HG03571 (cell line): ENCODE measurements around the gene ZNF385A.
A peak's percentile ranks its signal among the peaks of the same experiment; 100 is the strongest.

Experiments used
- ATAC-seq: cut with Tn5 transposase; IDR thresholded peaks from one replicate; pipeline ENCODE4 v1.9.1; 2021; ENCODE audit not compliant: unreplicated experiment

The ZNF385A gene

GRCh38 chr12:54384591-54385041, at the start of gene ZNF385A:
Gene ZNF385A (minus strand): TSS chr12:54384733. CDS start chr12:54384514, 219 bp downstream.
- peak; percentile 51 for ATAC-seq

GRCh38 chr12:54432815-54433164, 48.3 kb upstream of the ZNF385A start:
- no peak for ATAC-seq

- no peak for ATAC-seq
Measured at GRCh38 chr12:54431911-54432814, 47.6 kb upstream of the ZNF385A start.

- no peak for ATAC-seq
Measured at GRCh38 chr12:54430471-54431069, 46.0 kb upstream of the ZNF385A start.

GRCh38 chr12:54429014-54429471, 44.5 kb upstream of the ZNF385A start:
- no peak for ATAC-seq

- ATAC-seq: no peak
Measured at GRCh38 chr12:54428050-54429013, 43.8 kb upstream of the ZNF385A start.

GRCh38 chr12:54427106-54427505, 42.6 kb upstream of the ZNF385A start:
- no peak for ATAC-seq

GRCh38 chr12:54426690-54427089, 42.2 kb upstream of the ZNF385A start:
- ATAC-seq: no peak

- no peak for ATAC-seq
Measured at GRCh38 chr12:54425702-54426101, 41.2 kb upstream of the ZNF385A start.

GRCh38 chr12:54424224-54424623, 39.7 kb upstream of the ZNF385A start:
- ATAC-seq: no peak

- no peak for ATAC-seq
Measured at GRCh38 chr12:54423816-54424150, 39.2 kb upstream of the ZNF385A start.

- ATAC-seq: no peak
Measured at GRCh38 chr12:54421879-54422250, 37.3 kb upstream of the ZNF385A start.

GRCh38 chr12:54421175-54421878, 36.8 kb upstream of the ZNF385A start:
- ATAC-seq: no peak

GRCh38 chr12:54420766-54421144, 36.2 kb upstream of the ZNF385A start:
- ATAC-seq: no peak

- no peak for ATAC-seq
Measured at GRCh38 chr12:54419088-54419887, 34.8 kb upstream of the ZNF385A start, which contains the start of gene ITGA5. Gene ITGA5 (minus strand): TSS chr12:54419266. CDS start chr12:54419198, 68 bp downstream.

GRCh38 chr12:54418441-54419087, 34.0 kb upstream of the ZNF385A start:
- ATAC-seq: no peak

GRCh38 chr12:54417712-54418440, 33.3 kb upstream of the ZNF385A start:
- ATAC-seq: no peak
